Ovary (tissue), 9 donors: ENCODE measurements around the gene BMPER. TPM values are rescaled to one million over a fixed set of nuclear protein-coding genes. Genes with fewer than 3 reads are reported as not detected.

Source experiments
- DNase-seq, 5 donors: peaks; one replicate each; pipeline ENCODE4 v3.0.0-alpha.2; 2019 to 2020
- H3K27ac ChIP-seq, 2 donors: fragments of 200-600 bp; one replicate each; pipeline versions ENCODE4 v1.5.1 to v1.8.0; 2019 to 2022
- H3K27me3 ChIP-seq: fragments of 200-600 bp; one replicate; pipeline ENCODE4 v1.8.0; 2022
- H3K36me3 ChIP-seq: fragments of 200-600 bp; sonication (generic); one replicate; pipeline ENCODE4 v1.5.1; 2019
- H3K4me1 ChIP-seq: one replicate; pipeline ENCODE4 v1.8.1; 2013; ENCODE audit warnings: mild to moderate bottlenecking, moderate library complexity; ENCODE audit not compliant: insufficient read depth
- H3K4me3 ChIP-seq: fragments of 200-600 bp; sonication (generic); one replicate; pipeline ENCODE4 v1.5.1; 2017
- H3K9me3 ChIP-seq, 2 donors: fragments of 200-600 bp in 1 of 2; sonication (generic) in 1 of 2; one replicate each; pipeline versions ENCODE4 v1.5.1 to v1.8.1; 2013 to 2019; ENCODE audit warnings: mild to moderate bottlenecking in 1 of 2, moderate library complexity in 1 of 2
- EP300 ChIP-seq: sonication (generic); formaldehyde crosslinking; IDR thresholded peaks from one replicate; pipeline ENCODE4 v1.6.1; 2017; ENCODE audit warnings: antibody characterized with exemption
- POLR2A ChIP-seq: fragments of 450-650 bp; IDR thresholded peaks from one replicate; pipeline ENCODE4 v1.6.1; 2017; ENCODE audit warnings: antibody characterized with exemption, mild to moderate bottlenecking, moderate library complexity
- WGBS, 3 donors: extraction: QIAGEN DNeasy Blood & Tissue Kit in 1 of 3; methylation state at CpG; one replicate each; pipeline versions ENCODE4 v1.1.5 to v1.1.7; 2013 to 2017; 5-methylcytosine and 5-hydroxymethylcytosine counted together
- intact Hi-C, 4 donors: fragments of 100-400 bp; cut with DNase I; formaldehyde crosslinking; loops; one replicate each; pipeline versions ENCODE4 v1.11.0 to v1.15.1; 2022 to 2023
- polyA plus RNA-seq, 2 donors: library from polyadenylated mRNA; stranded (reverse); fragments of 200-250 nt in 1 of 2; fragments of 350-450 nt in 1 of 2; fragmentation: Illumina TruSeq in 1 of 2; extraction: RNeasy Lipid Tissue Mini Kit (QIAGEN cat#74804) in 1 of 2; gene quantifications; one replicate each; pipeline ENCODE4 v1.2.3, GENCODE V29; 2013 to 2014
- total RNA-seq, 7 donors: library from RNA; depleted of rRNA in 2 of 7; stranded (reverse); fragments of >200 nt in 2 of 7; fragmentation: NEBNext Ultra II Directional in 3 of 7; extraction: Animal tissue kit (Norgen Biotek cat#: 25700) in 3 of 7; gene quantifications; one replicate each; pipeline versions ENCODE4 v1.1.0 to v1.2.4, GENCODE V29; 2016 to 2023
- TF ChIP-seq, protein P1 (sequence below), 3 donors: fragments of 450-650 bp in 2 of 3; fragments of 200-600 bp in 1 of 3; IDR thresholded peaks; one replicate each; pipeline versions ENCODE4 v1.5.1 to v1.8.0; 2016 to 2022; ENCODE audit warnings: antibody characterized with exemption in 3 of 3, mild to moderate bottlenecking in 1 of 3
- donor health status: DM: no; HTN: no; CAD: no; lungs with moderate emphysema.
- donor health status: DM: no; HTN: no; CAD: no.
- donor health status: Bipolar disorder and iron deficiency.
- donor health status: DM: yes; HTN: yes; CAD: no.
- donor health status: DM: no; HTN: no; CAD: no.
- donor health status: DM: yes; HTN: yes; CAD: no.

The BMPER gene
- total and polyA plus RNA-seq, 9 donors, result 2.9 to 15.3 (median 5.4) TPM

DNA sequence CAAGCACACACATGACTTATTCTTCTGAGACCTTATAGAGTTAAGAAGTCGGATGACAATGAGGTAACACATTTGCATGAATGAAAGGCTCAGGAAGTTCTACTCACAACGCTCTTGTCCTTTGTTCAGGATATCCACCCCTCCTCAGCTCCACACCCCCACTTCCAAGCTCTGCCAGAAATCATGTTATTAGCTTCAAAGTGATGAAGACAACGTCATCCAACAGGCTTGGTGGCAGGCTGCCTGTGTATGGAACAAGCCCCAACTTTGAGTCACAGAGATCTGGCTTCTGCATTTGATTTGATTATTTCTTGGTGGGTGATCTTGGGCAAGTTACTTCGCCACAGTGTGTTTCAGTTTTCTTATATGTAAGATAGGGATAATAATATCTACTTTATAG lies 12.4 kb upstream of the BMPER start:
- H3K4me1 ChIP-seq, result no peaks in the 10 kb centered on the region
- no peak for DNase-seq
- H3K36me3 ChIP-seq, result no peaks in the 10 kb centered on the region
- no peaks in the 10 kb centered on the region for H3K9me3 ChIP-seq
- no peak overlapping the region for H3K4me3 ChIP-seq
- H3K27me3 ChIP-seq, result no peaks in the 10 kb centered on the region
- 69 to 85% (median 84%) methylated on average over 4 of the region's 4 CpGs for WGBS, 3 donors
- intact Hi-C loops, result no loop called here
- H3K27ac ChIP-seq, result no peak overlapping the region
- TF ChIP-seq POLR2A, result no peak
- TF ChIP-seq EP300, result no peak

DNA sequence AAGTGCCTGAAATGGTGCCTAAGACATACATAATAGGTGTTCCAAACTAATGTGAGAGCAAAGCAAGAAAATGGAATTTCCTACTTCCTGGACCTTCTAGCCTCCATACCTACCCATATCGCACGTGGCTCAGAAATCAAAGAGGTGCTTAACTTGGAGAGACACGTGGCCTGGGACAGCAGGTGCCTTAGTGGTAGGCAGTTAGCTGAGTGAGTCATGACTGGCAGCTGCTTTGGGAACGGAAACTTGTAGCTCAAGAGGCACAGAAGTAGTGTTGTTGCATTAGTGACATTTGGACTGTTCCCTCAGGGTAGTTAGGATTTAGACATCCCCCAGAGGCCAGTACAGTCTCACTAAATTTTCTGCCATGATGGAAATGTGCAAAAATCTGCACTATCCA lies 12.0 kb upstream of the BMPER start:
- Histone ChIP-seq H3K36me3 (no peaks in the 10 kb centered on the region), H3K27me3 (no peaks in the 10 kb centered on the region), H3K9me3 (no peaks in the 10 kb centered on the region), H3K4me3 (no peak overlapping the region), H3K4me1 (no peaks in the 10 kb centered on the region), H3K27ac (no peak overlapping the region)
- TF ChIP-seq POLR2A (no peak), EP300 (no peak)
- TF ChIP-seq, protein P1, sequence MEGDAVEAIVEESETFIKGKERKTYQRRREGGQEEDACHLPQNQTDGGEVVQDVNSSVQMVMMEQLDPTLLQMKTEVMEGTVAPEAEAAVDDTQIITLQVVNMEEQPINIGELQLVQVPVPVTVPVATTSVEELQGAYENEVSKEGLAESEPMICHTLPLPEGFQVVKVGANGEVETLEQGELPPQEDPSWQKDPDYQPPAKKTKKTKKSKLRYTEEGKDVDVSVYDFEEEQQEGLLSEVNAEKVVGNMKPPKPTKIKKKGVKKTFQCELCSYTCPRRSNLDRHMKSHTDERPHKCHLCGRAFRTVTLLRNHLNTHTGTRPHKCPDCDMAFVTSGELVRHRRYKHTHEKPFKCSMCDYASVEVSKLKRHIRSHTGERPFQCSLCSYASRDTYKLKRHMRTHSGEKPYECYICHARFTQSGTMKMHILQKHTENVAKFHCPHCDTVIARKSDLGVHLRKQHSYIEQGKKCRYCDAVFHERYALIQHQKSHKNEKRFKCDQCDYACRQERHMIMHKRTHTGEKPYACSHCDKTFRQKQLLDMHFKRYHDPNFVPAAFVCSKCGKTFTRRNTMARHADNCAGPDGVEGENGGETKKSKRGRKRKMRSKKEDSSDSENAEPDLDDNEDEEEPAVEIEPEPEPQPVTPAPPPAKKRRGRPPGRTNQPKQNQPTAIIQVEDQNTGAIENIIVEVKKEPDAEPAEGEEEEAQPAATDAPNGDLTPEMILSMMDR (IDR thresholded peaks at IDR 0.05), result no peak
- WGBS, 3 donors, result 91 to 96% (median 94%) methylated on average over 4 of the region's 4 CpGs
- intact Hi-C loops, result no loop called here
- DNase-seq, result no peak

GRCh38 chr7:33895025-33895804 lies 10.1 kb upstream of the BMPER start:
- TF ChIP-seq EP300, result no peak
- TF ChIP-seq, protein P1 (IDR thresholded peaks at IDR 0.05), result peak; percentile 75 to 92 (median 83)
- no peak for TF ChIP-seq POLR2A
- H3K9me3 ChIP-seq, result no peaks in the 10 kb centered on the region
- H3K36me3 ChIP-seq, result no peaks in the 10 kb centered on the region
- no peak overlapping the region for H3K4me3 ChIP-seq
- DNase-seq, result peak; percentile 83 to 93 (median 90)
- no peaks in the 10 kb centered on the region for H3K4me1 ChIP-seq
- intact Hi-C loops, result loop anchor here in 2 of 4 donors (2.0 kb wide), 2 partner anchors 136 to 138 kb away; no protein-coding TSS in a partner anchor
- H3K27ac ChIP-seq, result no peak overlapping the region
- H3K27me3 ChIP-seq, result no peaks in the 10 kb centered on the region
- WGBS, 3 donors, result 18 to 24% (median 20%) methylated on average over 17 of the region's 17 CpGs

DNA sequence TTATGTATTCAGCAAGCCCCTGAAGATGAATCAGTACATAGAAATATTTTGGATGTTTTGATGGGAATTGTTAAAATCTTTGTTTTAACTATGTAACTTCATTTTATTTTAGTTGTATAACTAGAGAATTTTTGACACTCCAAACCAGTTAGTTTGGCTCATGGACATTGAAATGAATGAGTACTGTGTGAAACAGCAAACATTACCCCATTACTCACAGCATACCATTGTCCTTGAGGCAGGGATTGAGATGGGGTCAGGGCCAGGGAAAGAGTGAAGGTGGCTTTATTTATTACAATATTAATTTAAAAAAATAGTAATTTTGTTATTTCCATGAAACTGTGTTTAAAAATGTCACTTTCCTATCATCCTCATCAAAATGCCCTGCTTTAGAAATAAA lies 4.8 kb upstream of the BMPER start:
- H3K4me3 ChIP-seq, result no peak overlapping the region
- H3K4me1 ChIP-seq, result peaks cover 2% of the 10 kb centered on the region
- no peaks in the 10 kb centered on the region for H3K9me3 ChIP-seq
- intact Hi-C loops, result loop anchor here in 1 of 4 donors (5.0 kb wide), 1 partner anchor 148 kb away; no protein-coding TSS in a partner anchor
- no peaks in the 10 kb centered on the region for H3K36me3 ChIP-seq
- DNase-seq, result no peak
- no peaks in the 10 kb centered on the region for H3K27me3 ChIP-seq
- TF ChIP-seq POLR2A, result no peak
- TF ChIP-seq, protein P1 (IDR thresholded peaks at IDR 0.05), result no peak
- TF ChIP-seq EP300, result no peak
- H3K27ac ChIP-seq, result no peak overlapping the region

GRCh38 chr7:33901199-33901598 lies 4.1 kb upstream of the BMPER start:
- H3K27me3 ChIP-seq, result no peaks in the 10 kb centered on the region
- intact Hi-C loops, result loop anchor here in 1 of 4 donors (5.0 kb wide), 1 partner anchor 149 kb away; no protein-coding TSS in a partner anchor
- DNase-seq, result no peak
- H3K4me1 ChIP-seq, result peaks cover 2% of the 10 kb centered on the region
- no peaks in the 10 kb centered on the region for H3K36me3 ChIP-seq
- TF ChIP-seq, protein P1 (IDR thresholded peaks at IDR 0.05), result no peak
- no peak for TF ChIP-seq POLR2A
- TF ChIP-seq EP300, result no peak
- H3K4me3 ChIP-seq, result no peak overlapping the region
- WGBS, 3 donors, result 78 to 86% (median 78%) methylated on average over 4 of the region's 4 CpGs
- H3K27ac ChIP-seq, result no peak overlapping the region
- H3K9me3 ChIP-seq, result no peaks in the 10 kb centered on the region
